GM18519 (cell line): ENCODE measurements around the gene THRB.

Source experiments
- ATAC-seq: cut with Tn5 transposase; IDR thresholded peaks from one replicate; pipeline ENCODE4 v1.9.1; 2021; ENCODE audit warnings: mild to moderate bottlenecking, moderate library complexity; ENCODE audit not compliant: unreplicated experiment, low FRiP score

The THRB gene

GRCh38 chr3:24492971-24493551 lies 1.6 kb downstream of the THRB start:
- ATAC-seq = no peak

- no peak for ATAC-seq
These were observed 4.5 kb downstream of the THRB start for GRCh38 chr3:24490151-24490550.

GRCh38 chr3:24487325-24488262 lies 7.1 kb downstream of the THRB start:
- ATAC-seq = no peak

GRCh38 chr3:24485511-24485910 lies 9.1 kb downstream of the THRB start:
- no peak for ATAC-seq

GRCh38 chr3:24483873-24484272 lies 10.8 kb downstream of the THRB start:
- no peak for ATAC-seq

- no peak for ATAC-seq
These were observed 12.4 kb downstream of the THRB start for GRCh38 chr3:24482096-24482705.

GRCh38 chr3:24481193-24481592 lies 13.5 kb downstream of the THRB start:
- no peak for ATAC-seq

- no peak for ATAC-seq
These were observed 14.2 kb downstream of the THRB start for GRCh38 chr3:24480497-24480896.

- ATAC-seq = no peak
These were observed 14.8 kb downstream of the THRB start for GRCh38 chr3:24479816-24480215.

GRCh38 chr3:24476871-24477656 lies 17.6 kb downstream of the THRB start:
- no peak for ATAC-seq

GRCh38 chr3:24475925-24476324 lies 18.7 kb downstream of the THRB start:
- no peak for ATAC-seq

- ATAC-seq = no peak
These were observed 19.8 kb downstream of the THRB start for GRCh38 chr3:24474862-24475261.

- ATAC-seq = no peak
These were observed 22.3 kb downstream of the THRB start for GRCh38 chr3:24472358-24472757.

GRCh38 chr3:24471486-24471885 lies 23.2 kb downstream of the THRB start:
- no peak for ATAC-seq

- ATAC-seq = no peak
These were observed 24.4 kb downstream of the THRB start for GRCh38 chr3:24470277-24470676.

GRCh38 chr3:24464389-24464788 lies 30.3 kb downstream of the THRB start:
- no peak for ATAC-seq

GRCh38 chr3:24462737-24463136 lies 31.9 kb downstream of the THRB start:
- no peak for ATAC-seq

GRCh38 chr3:24460974-24461373 lies 33.7 kb downstream of the THRB start:
- no peak for ATAC-seq

- ATAC-seq = no peak
These were observed 36.9 kb downstream of the THRB start for GRCh38 chr3:24457719-24458118.

GRCh38 chr3:24454856-24455255 lies 39.8 kb downstream of the THRB start:
- no peak for ATAC-seq

GRCh38 chr3:24454393-24454792 lies 40.3 kb downstream of the THRB start:
- ATAC-seq = no peak
